Skeletal muscle tissue (tissue), 4 donors: ENCODE results near the gene OLFML3. TPM values are rescaled to one million over a fixed set of nuclear protein-coding genes. Genes with fewer than 3 reads are reported as not detected.

Source experiments
- H3K27ac ChIP-seq: one replicate; pipeline ENCODE4 v1.7.0; 2013; ENCODE audit warnings: mild to moderate bottlenecking, low read depth, low read length, inconsistent platforms
- H3K27me3 ChIP-seq, 3 donors: one replicate each; pipeline ENCODE4 v1.7.0; 2013; ENCODE audit warnings: low read length in 3 of 3; ENCODE audit not compliant: control insufficient read depth in 3 of 3, insufficient read depth in 3 of 3
- H3K36me3 ChIP-seq, 3 donors: one replicate each; pipeline ENCODE4 v1.7.0; 2013; ENCODE audit warnings: low read length in 3 of 3; ENCODE audit not compliant: control insufficient read depth in 3 of 3, insufficient read depth in 3 of 3
- H3K4me1 ChIP-seq, 3 donors: one replicate each; pipeline ENCODE4 v1.7.0; 2013; ENCODE audit warnings: low read length in 3 of 3, mild to moderate bottlenecking in 3 of 3; ENCODE audit not compliant: control insufficient read depth in 3 of 3, insufficient read depth in 3 of 3
- H3K4me3 ChIP-seq, 3 donors: one replicate each; pipeline ENCODE4 v1.7.0; 2013; ENCODE audit warnings: low read length in 3 of 3
- H3K9ac ChIP-seq, 3 donors: one replicate each; pipeline ENCODE4 v1.7.0; 2013; ENCODE audit warnings: low read length in 3 of 3, mild to moderate bottlenecking in 3 of 3, moderate library complexity in 2 of 3, low read depth in 1 of 3
- H3K9me3 ChIP-seq, 3 donors: one replicate each; pipeline ENCODE4 v1.7.0; 2013; ENCODE audit warnings: low read length in 3 of 3; ENCODE audit not compliant: control insufficient read depth in 3 of 3
- total RNA-seq: library from RNA; depleted of rRNA; stranded (reverse); fragments of >200 nt; gene quantifications from one replicate; pipeline ENCODE4 v1.2.3, GENCODE V29; 2014
- donor health status: Osteomylitis.

The OLFML3 gene
- total RNA-seq = 86.1 TPM

- peak within 1 kb of the TSS in 2 of 3 donors; percentile 14 to 64 for H3K9ac ChIP-seq
- H3K27me3 ChIP-seq = no peaks in the 10 kb centered on the region
- H3K36me3 ChIP-seq = peaks cover 0 to 6% (median 0%) of the 10 kb centered on the region in 3 donors
- peaks cover 55 to 66% (median 64%) of the 10 kb centered on the region in 3 donors for H3K4me1 ChIP-seq
- H3K4me3 ChIP-seq = peak within 1 kb of the TSS; percentile 44 to 70 (median 55)
- no peaks in the 10 kb centered on the region for H3K9me3 ChIP-seq
- H3K27ac ChIP-seq = peak within 1 kb of the TSS; percentile 62
Observed at GRCh38 chr1:113978863-113979702, at the start of gene OLFML3. OLFML3 (plus strand) TSS chr1:113979474; CDS start chr1:113979517, 43 bp downstream.

GRCh38 chr1:113929750-113930498 lies 49.4 kb upstream of the OLFML3 start:
- Histone ChIP-seq H3K9ac (peak overlapping the region; percentile 94 to 97 (median 95)), H3K27me3 (no peaks in the 10 kb centered on the region), H3K27ac (peak overlapping the region; percentile 93), H3K9me3 (no peaks in the 10 kb centered on the region), H3K4me1 (peaks cover 17 to 47% (median 32%) of the 10 kb centered on the region in 3 donors), H3K4me3 (peak overlapping the region; percentile 84 to 99 (median 90)), H3K36me3 (no peaks in the 10 kb centered on the region)

GRCh38 chr1:113930499-113931161 lies 48.6 kb upstream of the OLFML3 start:
- H3K4me1 ChIP-seq = peaks cover 17 to 47% (median 32%) of the 10 kb centered on the region in 3 donors

GRCh38 chr1:113931451-113931851 lies 47.8 kb upstream of the OLFML3 start:
- H3K27ac ChIP-seq = peak overlapping the region; percentile 93
- no peaks in the 10 kb centered on the region for H3K9me3 ChIP-seq
- H3K36me3 ChIP-seq = no peaks in the 10 kb centered on the region
- H3K9ac ChIP-seq = peak overlapping the region in 2 of 3 donors; percentile 95 to 97
- H3K4me1 ChIP-seq = peaks cover 17 to 47% (median 32%) of the 10 kb centered on the region in 3 donors
- H3K27me3 ChIP-seq = no peaks in the 10 kb centered on the region
- peak overlapping the region in 2 of 3 donors; percentile 33 to 34 for H3K4me3 ChIP-seq

More at GRCh38 chr1:113930499-113931161, 48.6 kb upstream of the OLFML3 start:
- H3K36me3 ChIP-seq = no peaks in the 10 kb centered on the region
- no peaks in the 10 kb centered on the region for H3K27me3 ChIP-seq
- peak overlapping the region; percentile 94 to 97 (median 95) for H3K9ac ChIP-seq
- H3K4me3 ChIP-seq = peak overlapping the region; percentile 84 to 99 (median 90)
- H3K9me3 ChIP-seq = no peaks in the 10 kb centered on the region
- peak overlapping the region; percentile 93 for H3K27ac ChIP-seq

GRCh38 chr1:113934006-113934405 lies 45.3 kb upstream of the OLFML3 start:
- Histone ChIP-seq H3K27ac (no peak overlapping the region), H3K4me3 (no peak overlapping the region), H3K36me3 (no peaks in the 10 kb centered on the region), H3K27me3 (no peaks in the 10 kb centered on the region), H3K4me1 (peaks cover 21 to 40% (median 25%) of the 10 kb centered on the region in 3 donors), H3K9ac (peak overlapping the region in 1 of 3 donors; percentile 26), H3K9me3 (no peaks in the 10 kb centered on the region)

GRCh38 chr1:113934511-113935055 lies 44.7 kb upstream of the OLFML3 start:
- Histone ChIP-seq H3K9me3 (no peaks in the 10 kb centered on the region), H3K9ac (no peak overlapping the region), H3K4me1 (peaks cover 22 to 37% (median 31%) of the 10 kb centered on the region in 3 donors), H3K4me3 (no peak overlapping the region), H3K27ac (no peak overlapping the region), H3K27me3 (no peaks in the 10 kb centered on the region), H3K36me3 (no peaks in the 10 kb centered on the region)

- peaks cover 28 to 36% (median 36%) of the 10 kb centered on the region in 3 donors for H3K4me1 ChIP-seq
- H3K27me3 ChIP-seq = no peaks in the 10 kb centered on the region
- H3K9ac ChIP-seq = no peak overlapping the region
- H3K4me3 ChIP-seq = no peak overlapping the region
- no peaks in the 10 kb centered on the region for H3K9me3 ChIP-seq
- no peaks in the 10 kb centered on the region for H3K36me3 ChIP-seq
- H3K27ac ChIP-seq = no peak overlapping the region
Observed at GRCh38 chr1:113935176-113935575, 44.1 kb upstream of the OLFML3 start.

- Histone ChIP-seq H3K9ac (no peak overlapping the region), H3K4me1 (peaks cover 29 to 37% (median 37%) of the 10 kb centered on the region in 3 donors), H3K9me3 (no peaks in the 10 kb centered on the region), H3K36me3 (peaks cover 4 to 7% (median 4%) of the 10 kb centered on the region in 3 donors), H3K27me3 (no peaks in the 10 kb centered on the region), H3K27ac (no peak overlapping the region), H3K4me3 (no peak overlapping the region)
Observed at GRCh38 chr1:113935970-113936369, 43.3 kb upstream of the OLFML3 start.

GRCh38 chr1:113937146-113937545 lies 42.1 kb upstream of the OLFML3 start:
- H3K27ac ChIP-seq = no peak overlapping the region
- H3K9me3 ChIP-seq = no peaks in the 10 kb centered on the region
- no peak overlapping the region for H3K9ac ChIP-seq
- H3K4me1 ChIP-seq = peaks cover 29 to 34% (median 30%) of the 10 kb centered on the region in 3 donors
- H3K27me3 ChIP-seq = no peaks in the 10 kb centered on the region
- H3K36me3 ChIP-seq = peaks cover 7 to 9% (median 8%) of the 10 kb centered on the region in 3 donors
- H3K4me3 ChIP-seq = no peak overlapping the region
